Trophoblast cell (in vitro differentiated cells and primary cell): ENCODE measurements around the gene TMSB4X.
A peak's percentile ranks its signal among the peaks of the same experiment; 100 is the strongest.

Source experiments
- DNase-seq, 2 donors: peaks; one replicate each; pipeline ENCODE4 v3.0.0-alpha.2; 2016
- H2AFZ ChIP-seq: 2 replicates; pipeline ENCODE4 v1.6.1; 2013; ENCODE audit warnings: low read length, moderate library complexity, mild to moderate bottlenecking; ENCODE audit not compliant: insufficient read depth, poor library complexity
- H2AK5ac ChIP-seq: 2 replicates; pipeline ENCODE4 v1.6.1; 2013; ENCODE audit warnings: mild to moderate bottlenecking, low read length
- H2BK120ac ChIP-seq: 2 replicates; pipeline ENCODE4 v1.6.1; 2013; ENCODE audit warnings: low read length, mild to moderate bottlenecking, moderate library complexity; ENCODE audit not compliant: insufficient read depth, poor library complexity
- H2BK12ac ChIP-seq: 2 replicates; pipeline ENCODE4 v1.6.1; 2013; ENCODE audit warnings: mild to moderate bottlenecking, low read length, moderate library complexity
- H2BK5ac ChIP-seq: 2 replicates; pipeline ENCODE4 v1.6.1; 2013; ENCODE audit warnings: low read length, low read depth, moderate library complexity, mild to moderate bottlenecking; ENCODE audit not compliant: poor library complexity
- H3K14ac ChIP-seq: 2 replicates; pipeline ENCODE4 v1.6.1; 2013; ENCODE audit warnings: mild to moderate bottlenecking, low read length
- H3K18ac ChIP-seq: 2 replicates; pipeline ENCODE4 v1.6.1; 2013; ENCODE audit warnings: mild to moderate bottlenecking, low read length
- H3K23ac ChIP-seq: 2 replicates; pipeline ENCODE4 v1.6.1; 2013; ENCODE audit warnings: low read length
- H3K27ac ChIP-seq: 2 replicates; pipeline ENCODE4 v1.5.1; 2013; ENCODE audit warnings: low read depth, mild to moderate bottlenecking, inconsistent platforms, low read length, moderate library complexity
- H3K27me3 ChIP-seq: 2 replicates; pipeline ENCODE4 v1.6.1; 2013; ENCODE audit warnings: inconsistent platforms, mild to moderate bottlenecking, low read length, moderate library complexity; ENCODE audit not compliant: insufficient read depth
- H3K36me3 ChIP-seq, 2 experiments: 1 replicate in 1 of 2; 2 replicates in 1 of 2; pipeline ENCODE4 v1.6.1; 2013; ENCODE audit warnings: low read length in 2 of 2, mild to moderate bottlenecking in 2 of 2, moderate library complexity in 1 of 2; ENCODE audit not compliant: insufficient read depth in 2 of 2, control insufficient read depth in 1 of 2
- H3K4ac ChIP-seq: 2 replicates; pipeline ENCODE4 v1.6.1; 2013; ENCODE audit warnings: low read depth, mild to moderate bottlenecking, low read length, moderate library complexity
- H3K4me1 ChIP-seq, 2 experiments: 1 replicate in 1 of 2; 2 replicates in 1 of 2; pipeline ENCODE4 v1.6.1; 2013; ENCODE audit warnings: low read length in 2 of 2, mild to moderate bottlenecking in 2 of 2, moderate library complexity in 1 of 2; ENCODE audit not compliant: insufficient read depth in 2 of 2, control insufficient read depth in 1 of 2
- H3K4me2 ChIP-seq: 2 replicates; pipeline ENCODE4 v1.6.1; 2013; ENCODE audit warnings: inconsistent platforms, mild to moderate bottlenecking, low read length, moderate library complexity
- H3K4me3 ChIP-seq: 2 replicates; pipeline ENCODE4 v1.5.1; 2013; ENCODE audit warnings: mild to moderate bottlenecking, low read depth, low read length, inconsistent platforms
- H3K79me1 ChIP-seq: one replicate; pipeline ENCODE4 v1.6.1; 2013; ENCODE audit warnings: low read length
- H3K79me2 ChIP-seq: 2 replicates; pipeline ENCODE4 v1.6.1; 2013; ENCODE audit warnings: low read length, mild to moderate bottlenecking; ENCODE audit not compliant: control insufficient read depth, insufficient read depth, poor library complexity
- H3K9ac ChIP-seq: 2 replicates; pipeline ENCODE4 v1.6.1; 2013; ENCODE audit warnings: mild to moderate bottlenecking, low read length
- H3K9me3 ChIP-seq: 2 replicates; pipeline ENCODE4 v1.6.1; 2013; ENCODE audit warnings: low read depth, mild to moderate bottlenecking, control low read depth, inconsistent platforms, low read length; ENCODE audit not compliant: insufficient read depth
- H4K12ac ChIP-seq: 2 replicates; pipeline ENCODE4 v1.6.1; 2013; ENCODE audit warnings: low read depth, mild to moderate bottlenecking, low read length, moderate library complexity
- H4K8ac ChIP-seq: 2 replicates; pipeline ENCODE4 v1.6.1; 2013; ENCODE audit warnings: low read depth, mild to moderate bottlenecking, low read length, moderate library complexity
- H4K91ac ChIP-seq: one replicate; pipeline ENCODE4 v1.6.1; 2013; ENCODE audit warnings: low read depth, mild to moderate bottlenecking, low read length, moderate library complexity
- WGBS: extraction: QIAGEN DNeasy Blood & Tissue Kit; methylation state at CpG from one replicate; pipeline ENCODE4 v1.1.7; 2013; ENCODE audit warnings: missing lambda C conversion rate; ENCODE audit not compliant: insufficient read length, insufficient coverage; ENCODE audit errors: extremely low coverage; 5-methylcytosine and 5-hydroxymethylcytosine counted together

TMSB4X gene

GRCh38 chrX:12971282-12972003 is 3.5 kb upstream of the TMSB4X start:
- Histone ChIP-seq H2BK5ac (no peak overlapping the region), H3K79me1 (peaks cover 16% of the 10 kb centered on the region), H4K8ac (no peak overlapping the region), H3K4me2 (no peak overlapping the region), H3K79me2 (peaks cover 14% of the 10 kb centered on the region), H4K12ac (no peak overlapping the region), H2BK120ac (peak overlapping the region; percentile 43), H4K91ac (no peak overlapping the region), H3K18ac (no peak overlapping the region), H2AK5ac (no peak overlapping the region), H3K4ac (no peak overlapping the region), H3K23ac (no peak overlapping the region), H3K27ac (no peak overlapping the region), H3K9ac (no peak overlapping the region), H3K4me3 (no peak overlapping the region), H3K36me3 (no peaks in the 10 kb centered on the region), H2AFZ (no peak overlapping the region), H2BK12ac (no peak overlapping the region), H3K14ac (no peak overlapping the region), H3K27me3 (no peaks in the 10 kb centered on the region), H3K4me1 (no peaks in the 10 kb centered on the region), H3K9me3 (no peaks in the 10 kb centered on the region)
- DNase-seq: no peak
- no CpG with 5 or more reads among the region's 12 CpGs for whole genome bisulfite sequencing

- Histone ChIP-seq H2AFZ (no peak overlapping the region), H3K36me3 (no peaks in the 10 kb centered on the region), H3K23ac (no peak overlapping the region), H3K14ac (no peak overlapping the region), H3K18ac (no peak overlapping the region), H3K27ac (no peak overlapping the region), H3K79me2 (peaks cover 14% of the 10 kb centered on the region), H4K91ac (no peak overlapping the region), H3K9me3 (no peaks in the 10 kb centered on the region), H4K8ac (no peak overlapping the region), H3K79me1 (peaks cover 16% of the 10 kb centered on the region), H3K4me1 (no peaks in the 10 kb centered on the region), H3K9ac (no peak overlapping the region), H2AK5ac (no peak overlapping the region), H3K27me3 (no peaks in the 10 kb centered on the region), H4K12ac (no peak overlapping the region), H3K4ac (no peak overlapping the region), H2BK120ac (no peak overlapping the region), H2BK5ac (no peak overlapping the region), H2BK12ac (no peak overlapping the region), H3K4me3 (no peak overlapping the region), H3K4me2 (no peak overlapping the region)
- no peak for DNase-seq
- WGBS: no CpG with 5 or more reads among the region's 6 CpGs
Measured at GRCh38 chrX:12972243-12972642, 2.7 kb upstream of the TMSB4X start.

- Histone ChIP-seq H3K4me2 (no peak overlapping the region), H3K4ac (no peak overlapping the region), H2BK120ac (no peak overlapping the region), H3K27me3 (no peaks in the 10 kb centered on the region), H3K9me3 (no peaks in the 10 kb centered on the region), H3K79me1 (peaks cover 16% of the 10 kb centered on the region), H3K23ac (no peak overlapping the region), H3K18ac (no peak overlapping the region), H3K79me2 (peaks cover 14% of the 10 kb centered on the region), H3K4me1 (no peaks in the 10 kb centered on the region), H4K12ac (no peak overlapping the region), H3K36me3 (no peaks in the 10 kb centered on the region), H2BK5ac (no peak overlapping the region), H4K91ac (no peak overlapping the region), H3K9ac (no peak overlapping the region), H2BK12ac (no peak overlapping the region), H4K8ac (no peak overlapping the region), H3K27ac (no peak overlapping the region), H2AK5ac (no peak overlapping the region), H2AFZ (no peak overlapping the region), H3K14ac (no peak overlapping the region), H3K4me3 (no peak overlapping the region)
- WGBS: no CpG with 5 or more reads among the region's 12 CpGs
- DNase-seq: no peak
Measured at GRCh38 chrX:12972878-12973560, 1.9 kb upstream of the TMSB4X start.

- no peak overlapping the region for H3K27ac ChIP-seq
- peaks cover 14% of the 10 kb centered on the region for H3K79me2 ChIP-seq
- no peak overlapping the region for H3K4ac ChIP-seq
- no peak overlapping the region for H2AK5ac ChIP-seq
- H2AFZ ChIP-seq: no peak overlapping the region
- no peak overlapping the region for H2BK120ac ChIP-seq
- H3K4me2 ChIP-seq: no peak overlapping the region
- no peak overlapping the region for H2BK12ac ChIP-seq
- no peaks in the 10 kb centered on the region for H3K36me3 ChIP-seq
- no peaks in the 10 kb centered on the region for H3K27me3 ChIP-seq
- H3K79me1 ChIP-seq: peaks cover 16% of the 10 kb centered on the region
- H3K9me3 ChIP-seq: no peaks in the 10 kb centered on the region
- H3K18ac ChIP-seq: no peak overlapping the region
- no peak overlapping the region for H3K23ac ChIP-seq
- no peak for DNase-seq
- no peak overlapping the region for H3K14ac ChIP-seq
- no peak overlapping the region for H4K12ac ChIP-seq
- WGBS: no CpG with 5 or more reads among the region's 19 CpGs
- H3K4me3 ChIP-seq: no peak overlapping the region
- H4K8ac ChIP-seq: no peak overlapping the region
- no peak overlapping the region for H4K91ac ChIP-seq
- H3K4me1 ChIP-seq: no peaks in the 10 kb centered on the region
- no peak overlapping the region for H2BK5ac ChIP-seq
- H3K9ac ChIP-seq: no peak overlapping the region
Measured at GRCh38 chrX:12973561-12974304, 1.2 kb upstream of the TMSB4X start.
